HG03571 (cell line): ENCODE data around the gene YPEL2.

ENCODE experiments used
- ATAC-seq: cut with Tn5 transposase; IDR thresholded peaks from one replicate; pipeline ENCODE4 v1.9.1; 2021; ENCODE audit not compliant: unreplicated experiment

YPEL2 gene

DNA sequence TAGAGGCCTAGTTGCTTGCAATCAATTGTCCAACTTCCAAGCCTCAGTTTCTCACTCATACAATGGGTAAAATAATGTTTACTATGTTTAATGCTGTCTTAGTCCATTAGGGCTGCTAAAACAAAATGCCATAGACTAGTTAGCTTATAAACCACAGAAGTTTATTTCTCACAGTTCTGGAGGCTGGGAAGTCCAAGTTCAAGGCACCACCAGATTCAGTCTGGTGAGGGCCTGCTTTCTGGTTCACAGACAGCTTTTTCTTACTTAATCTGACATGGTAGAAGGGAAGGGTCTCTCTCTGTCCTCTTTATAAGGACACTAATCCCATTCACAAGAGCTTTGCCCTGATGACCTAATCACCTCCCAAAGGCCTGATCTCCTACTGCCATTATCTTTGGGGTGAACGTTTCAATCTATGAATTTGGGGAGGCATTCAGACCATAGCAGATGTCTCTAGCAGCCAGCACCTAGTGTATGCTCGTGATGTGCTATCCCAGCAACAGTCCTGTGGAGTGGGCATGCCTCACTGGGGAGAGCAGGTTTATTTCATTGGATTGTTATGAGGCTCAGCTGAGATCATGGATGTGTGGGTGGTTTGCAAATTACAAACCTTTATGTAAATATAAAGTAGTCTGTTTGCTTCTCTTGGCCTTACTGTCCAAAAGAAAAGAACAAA, 25.2 kb downstream of the YPEL2 start:
- ATAC-seq: no peak

DNA sequence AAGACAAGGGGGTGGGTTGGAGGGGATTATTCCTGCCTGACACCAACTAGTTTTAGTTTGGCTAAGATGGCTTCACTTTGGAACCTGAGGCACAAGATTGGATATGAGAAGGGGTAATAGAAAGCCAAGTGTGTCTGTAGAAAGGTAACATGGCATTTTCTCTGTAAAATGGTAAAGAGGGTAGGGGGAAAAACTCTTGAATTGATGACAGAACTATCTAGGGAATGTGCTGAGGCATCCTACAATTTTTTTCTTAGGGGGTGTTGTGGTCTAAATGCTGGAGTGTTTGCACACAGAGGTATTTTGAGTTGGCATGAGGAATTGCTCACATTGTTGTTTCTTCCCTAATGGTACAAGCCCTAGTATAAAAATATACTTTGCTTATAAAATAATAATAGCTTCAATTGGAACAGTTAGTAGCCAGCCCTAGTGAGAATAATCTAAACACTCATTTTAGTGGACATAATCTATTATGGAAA, 25.8 kb downstream of the YPEL2 start:
- no peak for ATAC-seq

DNA sequence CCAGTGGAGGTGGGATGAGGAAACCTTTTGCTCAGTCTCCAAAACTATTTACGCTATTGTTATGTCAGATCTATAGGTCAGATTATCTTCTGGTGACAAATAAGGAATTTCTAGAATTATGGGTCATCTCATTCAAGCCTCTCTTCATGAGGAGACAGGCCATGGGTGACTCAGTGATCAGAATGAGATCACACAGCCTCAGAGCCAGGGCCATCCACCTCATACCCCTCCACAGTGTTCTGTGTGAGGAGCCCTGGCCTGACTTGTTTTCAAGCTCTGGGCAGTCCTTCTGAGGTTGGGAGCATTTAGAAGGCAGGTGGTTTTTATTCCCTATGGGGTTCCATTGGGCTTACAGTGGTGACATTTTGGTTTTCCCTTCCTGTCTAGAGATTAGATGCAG, 26.5 kb downstream of the YPEL2 start:
- ATAC-seq: no peak

DNA sequence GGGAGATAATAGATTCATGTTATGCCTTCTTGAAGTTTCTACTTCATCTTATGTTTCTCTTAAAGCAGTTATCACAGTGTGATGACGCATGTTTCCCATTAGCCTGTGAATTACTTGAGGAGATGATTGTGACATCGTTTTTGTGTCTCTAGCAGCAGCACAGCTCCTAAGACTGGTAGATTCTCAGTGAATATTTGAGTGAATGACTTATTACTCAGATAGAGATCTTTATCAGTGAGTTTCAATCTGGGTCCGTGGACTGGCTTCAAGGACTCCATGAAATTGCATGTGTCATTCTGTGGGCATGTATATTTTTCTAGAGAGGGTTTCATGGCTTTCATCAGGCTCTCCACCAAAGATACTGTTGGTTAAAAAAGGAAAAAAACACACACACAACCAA, 29.9 kb downstream of the YPEL2 start:
- no peak for ATAC-seq

DNA sequence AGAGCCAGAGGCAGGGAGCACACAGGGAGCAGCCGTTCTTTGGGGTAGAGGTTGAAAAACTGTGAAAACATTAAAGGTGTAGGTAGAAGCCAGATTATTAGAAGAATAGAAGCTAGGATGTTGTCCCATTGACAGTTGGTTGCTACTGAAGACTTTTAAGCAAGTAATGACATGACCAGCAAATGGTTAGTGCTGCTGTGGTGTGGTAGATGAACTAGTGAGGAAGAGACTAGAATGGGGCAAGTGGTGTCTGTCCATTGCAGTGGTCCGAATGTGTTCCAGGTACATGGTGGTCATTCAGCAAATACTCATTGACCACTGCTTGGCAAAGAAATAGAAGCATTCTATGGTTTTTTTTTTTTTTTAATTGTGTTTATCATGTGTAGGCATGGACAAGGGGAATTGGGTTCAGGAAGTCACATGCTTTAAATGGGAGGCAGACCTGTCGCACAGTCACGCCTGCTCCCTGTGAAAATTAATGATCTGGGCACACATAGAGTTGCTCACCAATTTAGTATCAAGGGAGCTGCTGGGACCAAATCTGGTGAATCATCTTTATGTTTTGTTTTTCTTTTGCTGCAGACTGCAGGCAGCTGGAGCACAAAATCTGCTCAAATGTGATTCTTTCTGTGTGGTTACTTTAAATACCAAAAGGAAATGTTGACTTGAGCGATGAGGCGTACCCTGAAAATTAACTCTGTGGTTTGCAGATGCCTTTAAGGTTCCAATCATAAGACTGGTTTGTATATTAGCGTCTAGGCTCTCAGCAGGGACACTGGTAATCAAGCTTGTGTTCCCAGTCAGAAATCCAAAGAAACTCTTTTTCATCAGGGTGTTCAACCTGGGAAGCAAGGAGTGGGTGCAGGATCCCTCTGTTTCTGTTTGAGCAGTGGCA, 30.7 kb downstream of the YPEL2 start:
- ATAC-seq: no peak

DNA sequence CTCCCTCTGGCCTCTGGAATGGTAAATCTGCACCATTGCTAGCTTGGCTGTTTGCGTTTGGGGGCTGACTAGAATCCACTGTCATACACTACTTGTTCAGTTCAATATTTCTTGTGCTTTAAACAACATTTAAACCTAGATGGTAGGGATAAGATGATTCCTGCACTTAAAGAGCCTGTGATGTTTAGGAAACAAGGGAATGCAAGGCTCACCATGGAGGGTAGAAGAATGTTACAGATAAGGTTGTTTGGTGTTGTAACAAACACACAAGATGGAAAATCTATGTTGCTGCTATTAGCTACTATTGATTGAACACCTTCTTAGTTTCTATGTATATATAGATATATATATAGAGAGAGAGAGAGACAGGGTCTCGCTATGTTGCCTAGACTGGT, 31.4 kb downstream of the YPEL2 start:
- ATAC-seq: no peak

DNA sequence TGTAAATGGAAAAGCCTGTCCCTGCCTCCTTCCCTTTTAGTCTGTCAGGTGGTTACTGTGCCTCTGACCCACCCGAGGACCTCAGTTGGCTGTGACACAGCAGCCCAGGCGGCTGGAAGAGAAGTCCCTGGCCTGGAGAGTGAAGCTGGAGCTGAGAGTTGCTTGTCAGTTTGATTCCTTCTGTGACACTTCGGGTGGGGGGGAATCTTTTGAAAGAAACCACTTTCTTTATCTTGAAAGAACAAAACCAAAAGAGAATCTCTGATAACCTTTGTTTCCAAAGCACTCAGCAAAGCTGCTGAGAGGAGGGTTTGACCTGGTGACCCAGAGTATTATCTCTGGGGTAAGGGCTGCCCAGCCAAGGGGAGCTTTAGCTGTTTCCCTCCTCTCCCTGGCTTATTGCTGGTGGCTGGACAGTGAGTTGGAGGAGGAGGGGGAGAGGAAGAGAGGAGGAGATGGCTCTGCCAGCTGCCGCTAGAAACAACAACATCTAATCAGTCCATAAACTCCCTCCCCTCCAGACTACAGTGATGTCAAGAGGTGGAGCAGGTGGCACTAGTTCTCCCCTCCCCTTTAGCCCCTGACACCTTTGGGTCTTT, 34.0 kb downstream of the YPEL2 start:
- no peak for ATAC-seq

DNA sequence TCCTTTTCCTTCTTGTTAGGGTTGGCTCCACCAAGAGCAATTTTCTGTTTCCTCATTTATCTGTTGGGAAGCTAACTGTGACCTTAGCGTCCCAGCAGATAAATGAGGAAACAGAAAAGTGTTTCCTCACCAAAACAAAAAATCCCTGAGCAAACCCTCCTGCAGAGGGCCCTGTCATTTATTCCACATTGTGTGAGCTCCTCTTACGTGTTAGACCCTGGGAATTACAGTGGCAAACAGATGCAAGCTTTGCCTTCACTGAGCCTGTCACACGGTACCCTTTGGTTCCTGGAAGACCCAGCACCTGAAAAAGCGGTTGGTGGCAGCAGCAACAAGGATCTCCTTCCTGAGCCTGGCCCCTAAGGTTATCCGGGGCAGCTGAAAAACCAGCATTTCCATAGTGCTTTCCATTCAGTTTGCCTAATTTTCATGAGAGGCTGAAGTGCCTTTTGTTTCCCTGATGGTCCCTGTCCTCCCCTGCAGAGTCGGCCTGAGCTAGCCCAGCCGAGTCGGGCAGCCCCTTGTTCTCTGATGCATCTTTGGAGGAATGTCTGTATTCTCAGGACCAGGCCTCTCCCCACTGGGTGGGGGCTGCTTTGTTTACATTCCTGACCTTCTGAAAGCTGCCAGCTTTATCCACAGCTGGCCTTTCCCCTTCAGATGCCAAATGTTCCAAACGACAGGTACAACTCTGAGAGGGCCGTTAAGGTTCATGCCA, 34.7 kb downstream of the YPEL2 start:
- ATAC-seq: no peak

DNA sequence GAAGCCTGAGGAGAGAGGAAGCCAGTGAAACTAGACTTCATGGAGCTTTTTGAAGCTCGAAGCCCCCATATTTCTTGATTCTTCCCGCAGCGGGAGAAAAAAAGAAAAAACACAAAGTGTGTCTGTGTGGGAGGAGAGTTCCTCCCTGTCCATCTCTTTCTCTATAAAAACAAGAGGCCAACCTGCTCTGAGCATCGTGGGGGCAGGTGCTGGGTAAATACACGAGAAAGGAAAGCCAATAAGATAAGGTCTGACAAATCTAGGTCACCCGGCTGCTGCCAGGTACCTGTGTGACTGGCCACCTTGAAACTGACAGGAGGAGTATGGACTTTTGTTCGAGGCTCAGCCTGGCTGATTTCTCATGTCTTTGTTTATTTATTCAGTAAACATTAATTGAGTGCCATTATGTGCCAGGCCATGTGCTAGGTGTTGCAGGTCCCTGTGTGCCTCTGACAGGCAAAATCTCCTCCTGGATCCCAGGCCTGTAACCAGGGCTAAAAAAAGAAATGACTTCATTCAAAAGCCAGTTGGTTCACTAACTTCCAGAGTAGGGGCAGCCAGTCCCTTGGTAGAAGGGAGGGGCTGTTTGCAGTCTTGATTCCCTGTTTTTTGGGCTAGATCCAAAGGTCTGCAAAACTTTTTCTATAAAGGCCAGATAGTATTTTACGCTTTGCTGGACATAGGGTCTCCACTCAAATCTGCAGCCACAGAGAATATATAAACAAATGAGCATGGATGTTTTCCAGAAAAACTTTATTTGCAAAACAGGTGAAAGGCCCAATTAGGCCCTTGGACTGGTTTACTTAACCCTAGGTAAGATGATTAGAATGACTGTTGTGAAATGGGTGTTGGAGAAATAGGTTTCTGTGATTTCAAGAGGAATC, 35.6 kb downstream of the YPEL2 start:
- no peak for ATAC-seq

DNA sequence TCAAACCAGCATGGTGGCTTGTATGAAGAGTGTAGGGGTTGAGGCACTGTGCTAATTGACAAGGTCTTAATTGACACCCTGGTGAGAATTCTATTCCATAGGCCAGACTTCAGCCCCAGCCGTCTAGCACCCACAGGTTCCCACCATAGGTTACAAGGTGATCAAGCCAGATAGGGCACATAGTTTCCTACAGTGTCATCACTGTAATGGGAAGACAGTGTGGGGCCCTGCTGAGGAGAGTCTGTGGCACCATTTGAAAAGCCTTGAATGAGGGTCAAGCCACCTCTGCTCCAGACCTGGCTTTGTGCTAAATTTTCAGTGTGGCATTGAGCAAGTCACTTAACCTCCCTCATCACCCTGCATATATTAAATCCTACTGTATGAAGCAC, 36.2 kb downstream of the YPEL2 start:
- no peak for ATAC-seq

DNA sequence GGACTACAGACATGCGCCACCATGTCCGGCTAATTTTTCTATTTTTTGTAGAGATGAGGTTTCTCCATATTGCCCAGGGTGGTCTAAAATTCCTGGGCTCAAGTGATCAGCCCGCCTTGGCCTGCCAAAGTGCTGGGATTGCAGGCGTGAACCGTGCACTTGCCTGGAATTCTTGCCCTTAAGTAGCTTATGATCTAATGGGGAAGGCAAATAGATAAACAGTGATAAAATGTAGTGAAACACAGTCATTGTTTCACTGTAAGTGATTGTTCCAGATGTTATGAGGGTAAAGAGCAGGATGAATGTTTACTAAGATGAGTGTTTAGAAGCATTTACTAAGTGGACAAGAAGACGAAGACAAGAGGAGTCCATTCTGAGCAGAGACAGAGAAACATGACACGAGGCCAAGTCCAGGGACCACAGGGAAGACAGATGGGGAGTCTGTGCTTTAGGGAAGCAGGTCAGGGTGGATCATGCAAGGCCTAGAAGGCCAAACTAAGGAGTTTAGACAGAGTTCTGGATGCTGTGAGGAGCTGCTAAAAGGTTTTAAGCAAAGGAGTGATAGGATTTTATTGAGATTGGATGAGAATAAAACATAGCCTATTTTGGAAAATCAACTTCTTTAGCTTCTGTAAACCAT, 36.9 kb downstream of the YPEL2 start:
- ATAC-seq: no peak

DNA sequence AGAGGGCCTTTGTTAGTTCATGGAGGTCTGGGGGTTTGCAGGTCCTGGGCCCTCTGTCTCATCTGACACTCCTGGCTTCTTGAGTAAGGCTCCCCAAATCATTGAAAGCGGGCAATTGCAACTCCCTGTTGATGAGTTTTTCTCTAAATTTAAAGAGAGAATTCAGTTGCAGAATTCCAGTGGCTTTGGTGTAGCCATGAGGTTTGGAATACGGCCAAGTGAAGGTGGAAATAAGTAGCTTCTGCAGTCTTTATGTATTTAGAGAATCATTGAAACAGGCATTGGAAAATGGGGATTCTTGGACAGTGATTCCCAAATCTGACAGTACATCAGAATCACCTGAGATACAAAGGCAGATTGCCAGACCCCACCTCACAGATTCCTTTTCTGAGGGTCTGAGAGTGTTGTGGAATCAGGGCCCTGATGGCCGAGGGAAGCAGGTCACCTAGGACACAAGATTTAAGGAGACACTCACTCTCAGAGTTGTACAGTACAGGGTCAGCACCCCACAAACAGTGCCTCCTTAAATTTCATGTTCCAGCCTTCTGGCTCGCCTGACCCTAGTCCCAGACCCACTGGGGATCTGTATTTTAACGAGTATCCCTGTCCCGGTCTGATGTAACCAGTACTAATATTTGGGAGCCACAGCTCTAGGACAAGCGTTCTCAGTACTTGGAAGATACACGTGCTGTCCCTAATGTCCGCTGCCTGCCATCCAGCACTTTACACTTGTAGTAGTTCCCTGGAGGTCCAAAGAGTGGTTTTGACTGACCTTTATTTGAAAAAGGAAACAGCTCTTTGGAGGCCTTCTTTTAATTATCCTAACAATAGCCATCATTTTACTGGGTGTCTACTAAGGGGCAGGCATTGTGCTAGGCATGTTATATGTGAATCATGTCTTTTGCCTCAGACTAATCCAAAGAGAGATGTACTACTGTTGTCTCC, 37.8 kb downstream of the YPEL2 start:
- ATAC-seq: no peak

DNA sequence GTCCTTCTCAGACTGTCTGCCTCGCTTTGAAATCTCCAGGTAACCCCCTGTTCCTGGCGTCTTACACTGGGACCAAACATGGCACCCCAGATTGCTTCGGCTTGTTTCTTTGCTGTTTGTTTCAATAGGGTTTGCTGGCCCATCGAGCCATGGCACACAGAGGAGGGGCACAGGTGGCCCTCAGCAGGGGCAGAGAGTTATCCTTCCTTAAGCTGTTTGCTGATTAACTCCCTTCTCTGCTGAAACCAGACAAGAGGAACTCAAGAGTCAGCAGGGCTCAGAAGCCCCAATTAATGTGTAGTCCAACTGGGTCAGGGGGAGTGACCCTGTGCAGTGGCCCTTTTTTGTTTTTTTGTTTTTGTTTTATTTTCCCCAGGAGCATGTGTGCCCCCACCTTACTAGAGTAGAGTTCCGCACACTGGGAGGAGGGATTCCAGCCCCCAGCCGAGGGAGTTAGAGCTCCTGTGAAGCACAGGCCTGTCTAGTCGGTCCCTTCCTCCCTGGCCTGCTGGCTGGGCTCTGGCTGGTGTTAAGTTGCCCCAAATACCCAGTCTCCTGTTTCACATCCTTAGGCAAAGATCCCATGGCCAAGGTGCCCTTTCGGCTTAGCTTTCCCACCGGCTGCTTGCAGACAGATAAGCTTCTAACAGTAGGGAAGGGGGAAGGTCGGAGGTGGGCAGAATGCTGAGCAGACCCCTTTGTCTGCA, 39.3 kb downstream of the YPEL2 start:
- ATAC-seq: no peak

DNA sequence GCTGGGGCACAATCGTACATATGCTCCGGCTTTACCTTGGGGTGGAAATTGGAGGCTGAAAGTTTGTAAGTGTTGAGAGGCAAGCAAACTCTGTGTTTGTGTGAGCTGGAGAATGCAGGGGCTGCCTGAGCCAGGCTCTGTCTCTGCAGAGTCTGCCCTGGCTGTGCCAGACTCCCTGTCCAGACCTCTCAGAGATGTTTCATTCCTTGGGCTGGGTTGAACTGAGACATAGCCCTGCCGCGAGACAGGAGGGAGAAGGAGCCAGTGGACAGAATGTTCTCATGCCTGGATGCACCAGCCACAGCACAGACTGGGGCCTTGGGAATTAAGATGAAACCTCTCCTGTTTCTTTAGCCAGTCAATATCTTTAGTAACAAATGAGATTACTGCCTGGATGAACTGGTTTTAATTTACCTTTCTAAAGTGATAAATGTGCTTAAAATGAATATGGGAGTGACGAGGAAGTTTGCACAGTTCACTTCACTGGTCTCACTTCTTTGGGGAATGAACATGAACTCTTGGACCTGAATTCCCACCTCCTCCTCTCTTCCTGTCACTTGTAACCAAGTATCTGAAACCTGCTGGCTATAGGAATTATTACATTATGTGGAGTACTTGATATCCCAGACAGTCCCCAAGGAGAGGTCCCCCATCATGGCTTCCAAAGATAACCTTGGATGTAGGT, 40.1 kb downstream of the YPEL2 start:
- ATAC-seq: no peak

DNA sequence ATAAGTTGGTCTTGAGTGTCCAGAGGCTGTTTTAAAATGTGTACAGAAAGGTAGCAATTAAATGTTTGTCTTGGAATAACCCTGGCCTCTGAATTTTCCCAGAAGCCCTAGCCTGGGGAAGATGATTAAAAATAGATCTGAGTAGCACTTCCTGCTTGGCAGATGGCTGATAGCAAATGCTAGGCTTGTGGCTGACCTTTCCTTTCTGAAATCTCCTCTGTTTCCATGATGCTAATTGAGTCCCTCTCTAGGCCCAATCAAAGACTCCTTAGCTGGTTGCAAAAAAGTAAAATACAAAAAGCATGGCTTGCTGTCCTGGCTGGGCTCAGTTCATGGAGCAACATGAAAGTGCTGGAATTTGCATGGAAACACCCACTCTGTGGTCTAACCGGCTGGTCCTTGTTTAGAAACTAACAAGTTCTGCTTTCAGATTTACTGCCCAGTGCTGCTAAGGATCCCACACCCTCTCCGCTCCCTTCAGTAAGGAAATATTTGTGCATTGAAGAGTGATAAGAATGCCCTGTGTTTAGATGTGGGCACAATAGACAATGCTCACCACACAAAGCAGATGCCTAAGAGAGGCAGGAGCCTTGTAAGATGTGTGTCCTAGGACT, 40.8 kb downstream of the YPEL2 start:
- no peak for ATAC-seq

DNA sequence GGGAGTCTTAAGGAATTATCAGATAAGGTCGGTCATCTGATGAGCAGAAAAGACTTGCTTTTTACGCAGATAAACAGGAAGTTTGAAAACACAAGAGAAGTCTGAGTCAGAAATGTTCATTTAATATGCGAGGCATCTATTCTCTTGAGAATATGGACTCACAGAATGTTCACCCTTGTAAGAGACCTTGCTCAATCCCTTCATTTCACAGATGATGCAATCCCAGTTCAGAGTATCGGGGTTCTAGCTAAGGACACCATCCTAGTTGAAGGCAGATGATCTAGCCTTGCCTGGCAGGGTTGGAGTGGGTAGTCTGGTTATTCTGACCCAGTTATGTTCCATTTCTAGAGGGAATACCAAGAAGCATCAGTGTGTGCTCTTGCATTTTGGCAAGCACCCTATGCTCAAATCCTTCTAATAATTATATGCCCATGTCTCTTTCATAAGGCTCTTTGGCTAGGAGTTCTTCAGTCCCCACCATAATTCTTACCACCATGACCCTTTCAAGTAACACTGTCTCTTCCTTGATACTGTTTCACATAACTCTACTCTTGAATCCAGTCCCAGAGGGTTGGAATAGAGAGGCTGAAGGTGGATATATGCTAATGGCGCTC, 42.5 kb downstream of the YPEL2 start:
- no peak for ATAC-seq

DNA sequence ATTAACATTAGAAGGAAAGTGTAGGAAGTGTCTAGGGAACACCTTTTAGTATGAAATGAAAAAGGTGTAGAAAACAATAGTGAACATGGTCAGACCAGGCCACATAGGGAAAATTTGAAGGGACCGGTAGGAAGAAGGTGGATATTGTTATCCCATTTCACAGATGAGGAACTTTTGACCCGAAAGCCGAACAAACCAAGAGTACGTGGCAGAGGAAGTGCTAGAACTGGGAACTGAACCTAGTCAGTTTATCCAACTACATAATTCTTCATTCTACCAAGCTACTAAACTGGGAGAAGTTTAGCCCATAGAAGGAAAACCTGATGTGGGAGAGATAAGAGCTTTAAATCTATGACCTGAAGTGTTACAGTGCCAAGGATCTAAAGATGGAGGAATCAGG, 43.2 kb downstream of the YPEL2 start:
- ATAC-seq: no peak
